Measurements from ENCODE around the gene FCRLB.

Gene FCRLB

GRCh38 chr1:161725908-161726472 lies 4.6 kb downstream of the FCRLB start:
- peak; percentile 66 for DNase-seq (ENCODE audit: extremely low spot score)
- CTCF ChIA-PET: interaction anchor here (0.6 to 1.7 kb wide), 5 partner anchors 9 to 239 kb away, joined by 3 to 8 read pairs (median 3); no protein-coding TSS in a partner anchor
- POLR2A ChIA-PET: interaction anchor here (1.0 to 2.4 kb wide), 4 partner anchors 12 to 41 kb away, joined by 3 to 20 read pairs (median 8); partner anchors contain the start of genes ATF6 and DUSP12
- TF ChIP-seq FOXK2 (IDR thresholded peaks at IDR 0.05): no peak
- TF ChIP-seq HDGF (IDR thresholded peaks at IDR 0.05; ENCODE audit: borderline replicate concordance): no peak; the same call in 1 of the 2 replicates
- no peak for TF ChIP-seq ARNT (IDR thresholded peaks at IDR 0.05)
- no peak for TF ChIP-seq FOXM1 (IDR thresholded peaks at IDR 0.05; ENCODE audit: borderline replicate concordance)
- no peak for TF ChIP-seq TARDBP (IDR thresholded peaks at IDR 0.05)
- TF ChIP-seq BHLHE40 (IDR thresholded peaks at IDR 0.05; ENCODE audit: borderline replicate concordance): no peak
- TF ChIP-seq, protein P1, sequence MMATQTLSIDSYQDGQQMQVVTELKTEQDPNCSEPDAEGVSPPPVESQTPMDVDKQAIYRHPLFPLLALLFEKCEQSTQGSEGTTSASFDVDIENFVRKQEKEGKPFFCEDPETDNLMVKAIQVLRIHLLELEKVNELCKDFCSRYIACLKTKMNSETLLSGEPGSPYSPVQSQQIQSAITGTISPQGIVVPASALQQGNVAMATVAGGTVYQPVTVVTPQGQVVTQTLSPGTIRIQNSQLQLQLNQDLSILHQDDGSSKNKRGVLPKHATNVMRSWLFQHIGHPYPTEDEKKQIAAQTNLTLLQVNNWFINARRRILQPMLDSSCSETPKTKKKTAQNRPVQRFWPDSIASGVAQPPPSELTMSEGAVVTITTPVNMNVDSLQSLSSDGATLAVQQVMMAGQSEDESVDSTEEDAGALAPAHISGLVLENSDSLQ (IDR thresholded peaks at IDR 0.05): no peak
- no peak for TF ChIP-seq CTBP1 (IDR thresholded peaks at IDR 0.05; ENCODE audit: borderline replicate concordance)
- no peak for TF ChIP-seq SP1 (IDR thresholded peaks at IDR 0.05)
- TF ChIP-seq ELF4 (IDR thresholded peaks at IDR 0.05): no peak
- no peak for TF ChIP-seq ZNF384 (IDR thresholded peaks at IDR 0.05)
- TF ChIP-seq L3MBTL2 (conservative IDR thresholded peaks at IDR 0.05): no peak
- TF ChIP-seq FOXA1 (IDR thresholded peaks at IDR 0.05): no peak
- no peak for TF ChIP-seq NFRKB (IDR thresholded peaks at IDR 0.05)
- no peak for TF ChIP-seq SUZ12 (IDR thresholded peaks at IDR 0.05)
- TF ChIP-seq LEF1 (IDR thresholded peaks at IDR 0.05; ENCODE audit: borderline replicate concordance): no peak

DNA sequence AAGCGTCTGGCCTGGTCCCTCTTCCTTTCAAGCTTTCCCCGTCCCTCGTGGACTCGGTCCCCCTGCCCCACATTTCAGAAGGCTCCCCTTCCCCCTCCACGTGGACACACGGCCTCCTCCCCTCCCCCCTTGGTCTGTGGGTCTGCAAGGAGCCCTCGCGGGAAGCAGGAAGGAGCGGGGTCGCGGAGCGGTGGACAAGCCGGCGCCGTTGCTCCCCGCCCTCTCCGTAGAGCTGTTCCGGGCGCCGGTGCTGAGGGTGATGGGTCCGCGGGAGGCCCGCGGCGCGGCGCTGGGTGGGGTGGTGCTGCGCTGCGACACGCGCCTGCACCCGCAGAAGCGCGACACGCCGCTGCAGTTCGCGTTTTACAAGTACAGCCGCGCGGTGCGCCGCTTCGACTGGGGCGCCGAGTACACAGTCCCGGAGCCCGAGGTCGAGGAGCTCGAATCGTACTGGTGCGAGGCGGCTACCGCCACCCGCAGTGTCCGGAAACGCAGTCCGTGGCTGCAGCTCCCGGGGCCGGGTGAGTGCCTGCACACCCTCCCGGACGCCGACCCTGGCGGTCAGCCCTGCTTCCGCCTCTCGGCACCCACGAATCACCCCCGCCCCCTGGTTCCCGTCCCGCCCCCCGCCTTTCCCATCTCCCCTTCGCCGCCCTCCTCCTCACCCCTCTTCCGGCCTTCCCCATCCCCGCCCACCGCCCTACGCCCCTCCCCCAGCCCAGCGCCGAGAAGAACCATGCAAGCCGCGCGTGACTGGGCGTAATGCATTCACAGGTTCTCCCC lies 5.3 kb downstream of the FCRLB start:
- TF ChIP-seq BHLHE40 (IDR thresholded peaks at IDR 0.05; ENCODE audit: borderline replicate concordance): no peak
- no peak for TF ChIP-seq SP1 (IDR thresholded peaks at IDR 0.05)
- no peak for TF ChIP-seq NFRKB (IDR thresholded peaks at IDR 0.05)
- TF ChIP-seq HDGF (IDR thresholded peaks at IDR 0.05; ENCODE audit: borderline replicate concordance): no peak
- TF ChIP-seq TARDBP (IDR thresholded peaks at IDR 0.05): peak; percentile 40; the same call in 1 of the 2 replicates
- TF ChIP-seq FOXK2 (IDR thresholded peaks at IDR 0.05): no peak
- TF ChIP-seq ZNF384 (IDR thresholded peaks at IDR 0.05): no peak
- no peak for TF ChIP-seq FOXM1 (IDR thresholded peaks at IDR 0.05; ENCODE audit: borderline replicate concordance)
- TF ChIP-seq LEF1 (IDR thresholded peaks at IDR 0.05; ENCODE audit: borderline replicate concordance): no peak
- TF ChIP-seq L3MBTL2 (conservative IDR thresholded peaks at IDR 0.05): peak; percentile 67
- TF ChIP-seq, protein P1 (IDR thresholded peaks at IDR 0.05): no peak
- no peak for TF ChIP-seq ARNT (IDR thresholded peaks at IDR 0.05)
- no peak for TF ChIP-seq CTBP1 (IDR thresholded peaks at IDR 0.05; ENCODE audit: borderline replicate concordance)
- TF ChIP-seq SUZ12 (IDR thresholded peaks at IDR 0.05): no peak
- TF ChIP-seq FOXA1 (IDR thresholded peaks at IDR 0.05): no peak
- peak; percentile 60; the same call in 1 of the 2 replicates for TF ChIP-seq ELF4 (IDR thresholded peaks at IDR 0.05)
- CTCF ChIA-PET: interaction anchor here (1.0 to 1.7 kb wide), 5 partner anchors 11 to 239 kb away, joined by 3 to 8 read pairs (median 4); no protein-coding TSS in a partner anchor
- peak; percentile 85 for DNase-seq (ENCODE audit: extremely low spot score)
- POLR2A ChIA-PET: interaction anchor here (0.7 to 2.4 kb wide), 7 partner anchors 12 to 177 kb away, joined by 3 to 20 read pairs (median 4); partner anchors contain the start of genes ATF6, DUSP12 and FCGR3A

DNA sequence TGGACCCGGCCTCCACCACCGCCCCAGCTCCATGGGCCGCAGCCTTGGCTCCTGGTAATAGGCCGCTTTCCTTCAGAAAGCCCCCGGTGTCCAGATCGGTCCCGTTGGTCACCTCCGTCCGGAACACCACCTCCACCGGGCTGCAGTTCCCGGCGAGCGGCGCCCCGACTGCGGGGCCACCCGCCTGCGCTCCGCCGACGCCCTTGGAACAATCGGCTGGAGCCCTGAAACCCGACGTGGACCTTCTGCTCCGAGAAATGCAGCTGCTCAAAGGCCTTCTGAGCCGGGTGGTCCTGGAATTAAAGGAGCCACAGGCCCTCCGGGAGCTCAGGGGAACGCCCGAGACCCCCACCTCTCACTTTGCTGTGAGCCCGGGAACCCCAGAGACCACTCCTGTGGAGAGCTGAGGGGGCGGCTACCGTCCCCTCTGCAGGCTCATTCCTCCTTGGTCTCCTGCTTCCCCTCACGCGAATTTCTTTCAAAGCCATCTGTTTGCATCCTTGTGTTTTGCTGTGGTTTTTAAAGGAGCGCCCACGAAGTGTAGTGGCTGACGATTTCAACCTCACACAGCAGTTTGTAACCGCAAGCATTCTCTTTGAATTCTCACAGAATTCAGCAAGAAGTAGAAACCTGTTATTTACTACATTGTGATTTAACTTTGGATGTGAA lies 6.0 kb downstream of the FCRLB start:
- no peak for DNase-seq (ENCODE audit: extremely low spot score)
- TF ChIP-seq ELF4 (IDR thresholded peaks at IDR 0.05) (no peak), L3MBTL2 (conservative IDR thresholded peaks at IDR 0.05) (peak; percentile 74)
- ChIA-PET CTCF (interaction anchor here (1.0 to 1.7 kb wide), 4 partner anchors 10 to 240 kb away, joined by 3 to 8 read pairs (median 4); no protein-coding TSS in a partner anchor), POLR2A (interaction anchor here (0.7 to 2.4 kb wide), 6 partner anchors 11 to 178 kb away, joined by 3 to 20 read pairs (median 4); partner anchors contain the start of genes ATF6, DUSP12 and FCGR3A)

- CTCF ChIA-PET: interaction anchor here (1.6 kb wide), 1 partner anchor 10 kb away, joined by 3 read pairs; no protein-coding TSS in a partner anchor
- POLR2A ChIA-PET: interaction anchor here (0.7 kb wide), 1 partner anchor 21 kb away, joined by 3 read pairs; the partner anchor contains the start of gene DUSP12
- DNase-seq (ENCODE audit: extremely low spot score): no peak
Measured at GRCh38 chr1:161728376-161729226, 7.3 kb downstream of the FCRLB start.

More at GRCh38 chr1:161728376-161729226, 7.3 kb downstream of the FCRLB start:
- TF ChIP-seq FOXA1 (IDR thresholded peaks at IDR 0.05) (no peak), SP1 (IDR thresholded peaks at IDR 0.05) (no peak), BHLHE40 (IDR thresholded peaks at IDR 0.05; ENCODE audit: borderline replicate concordance) (no peak), CTBP1 (IDR thresholded peaks at IDR 0.05; ENCODE audit: borderline replicate concordance) (no peak), NFRKB (IDR thresholded peaks at IDR 0.05) (no peak), HDGF (IDR thresholded peaks at IDR 0.05; ENCODE audit: borderline replicate concordance) (no peak), FOXK2 (IDR thresholded peaks at IDR 0.05) (no peak), ZNF384 (IDR thresholded peaks at IDR 0.05) (no peak), TARDBP (IDR thresholded peaks at IDR 0.05) (no peak), FOXM1 (IDR thresholded peaks at IDR 0.05; ENCODE audit: borderline replicate concordance) (no peak), LEF1 (IDR thresholded peaks at IDR 0.05; ENCODE audit: borderline replicate concordance) (no peak), L3MBTL2 (conservative IDR thresholded peaks at IDR 0.05) (no peak)
- TF ChIP-seq, protein P1 (IDR thresholded peaks at IDR 0.05): no peak
